ENCODE data around the gene ALDH5A1. TPM values are rescaled to one million over a fixed set of nuclear protein-coding genes. Genes with fewer than 3 reads are reported as not detected.

The ALDH5A1 gene
- total RNA-seq, 4 donors from 2014 or later: 4.1 to 12.1 (median 7.9) TPM

DNA sequence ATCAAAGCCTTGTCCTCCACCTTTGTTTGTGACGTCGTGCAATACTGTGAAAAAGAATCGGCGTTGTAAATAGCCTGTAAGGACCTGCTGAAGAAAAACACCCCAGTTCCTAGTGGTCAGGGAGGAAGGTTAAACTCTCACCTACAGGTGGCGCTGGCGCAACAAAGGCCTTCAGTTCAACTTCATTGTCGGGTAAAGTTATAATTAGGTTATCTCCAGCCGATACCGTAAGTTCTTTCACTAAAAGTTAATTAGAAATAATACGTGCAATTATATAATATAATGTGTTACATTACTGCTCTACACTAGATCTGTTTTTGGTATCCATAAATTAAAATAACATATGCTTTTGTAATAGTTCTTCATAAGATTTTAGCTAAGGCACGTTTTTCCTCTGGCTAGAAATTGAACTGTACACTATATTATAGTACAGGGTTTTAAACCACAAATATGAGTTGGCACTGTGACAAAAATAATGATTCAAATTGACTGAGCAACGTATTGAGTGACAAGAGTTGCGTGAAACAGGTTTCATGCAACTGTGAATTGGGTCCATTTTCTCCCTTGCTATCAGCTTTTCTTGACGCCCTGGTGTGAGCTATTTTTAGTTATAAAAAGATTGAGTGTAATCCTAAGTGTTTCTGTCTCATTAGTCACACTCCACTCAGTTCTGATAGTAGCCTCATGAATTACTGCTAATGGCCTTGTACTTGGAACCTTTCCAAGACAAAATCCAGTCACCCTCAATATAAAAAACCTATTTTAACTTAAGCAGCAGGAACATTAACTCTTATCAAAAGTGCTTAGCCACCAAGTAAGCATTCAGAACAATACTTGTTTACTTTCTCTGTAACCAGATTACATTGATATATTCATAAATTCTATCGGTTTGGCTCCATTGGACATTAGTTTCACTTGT lies 89.0 kb downstream of the ALDH5A1 start:
- Histone ChIP-seq H3K36me3 (no peaks in the 10 kb centered on the region), H3K27me3 (no peaks in the 10 kb centered on the region), H3K27ac (no peak overlapping the region), H3K4me1 (peaks cover 0 to 10% (median 5%) of the 10 kb centered on the region in 4 donors), H3K9me3 (no peaks in the 10 kb centered on the region), H3K4me3 (no peak overlapping the region)
- DNase-seq: peak; percentile 86
- in situ Hi-C loops (cut with MboI; ENCODE audit: low pct_ligation_motif_present in 1 of 4, low pct_unique_long_range_greater_than_20kb in 1 of 4, low sequenced_read_pairs in 3 of 4): loop anchor here (5.0 to 25.0 kb wide), 5 partner anchors 109 to 184 kb away; partner anchors contain the start of gene GMNN (in 1 of the 4)
- 12 to 18% methylated on average over 14 to 15 of the region's 15 CpGs for WGBS, 2 donors (ENCODE audit: low coverage in 1 of 2)
- TF ChIP-seq, protein P1, sequence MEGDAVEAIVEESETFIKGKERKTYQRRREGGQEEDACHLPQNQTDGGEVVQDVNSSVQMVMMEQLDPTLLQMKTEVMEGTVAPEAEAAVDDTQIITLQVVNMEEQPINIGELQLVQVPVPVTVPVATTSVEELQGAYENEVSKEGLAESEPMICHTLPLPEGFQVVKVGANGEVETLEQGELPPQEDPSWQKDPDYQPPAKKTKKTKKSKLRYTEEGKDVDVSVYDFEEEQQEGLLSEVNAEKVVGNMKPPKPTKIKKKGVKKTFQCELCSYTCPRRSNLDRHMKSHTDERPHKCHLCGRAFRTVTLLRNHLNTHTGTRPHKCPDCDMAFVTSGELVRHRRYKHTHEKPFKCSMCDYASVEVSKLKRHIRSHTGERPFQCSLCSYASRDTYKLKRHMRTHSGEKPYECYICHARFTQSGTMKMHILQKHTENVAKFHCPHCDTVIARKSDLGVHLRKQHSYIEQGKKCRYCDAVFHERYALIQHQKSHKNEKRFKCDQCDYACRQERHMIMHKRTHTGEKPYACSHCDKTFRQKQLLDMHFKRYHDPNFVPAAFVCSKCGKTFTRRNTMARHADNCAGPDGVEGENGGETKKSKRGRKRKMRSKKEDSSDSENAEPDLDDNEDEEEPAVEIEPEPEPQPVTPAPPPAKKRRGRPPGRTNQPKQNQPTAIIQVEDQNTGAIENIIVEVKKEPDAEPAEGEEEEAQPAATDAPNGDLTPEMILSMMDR (IDR thresholded peaks at IDR 0.05): peak; percentile 80 to 87 (median 85)
- TF ChIP-seq POLR2AphosphoS5 (IDR thresholded peaks at IDR 0.05): no peak
- intact Hi-C loops (cut with DNase I; ENCODE audit: low total_unique reads): loop anchor here (10.0 kb wide), 1 partner anchor 181 kb away; no protein-coding TSS in a partner anchor

DNA sequence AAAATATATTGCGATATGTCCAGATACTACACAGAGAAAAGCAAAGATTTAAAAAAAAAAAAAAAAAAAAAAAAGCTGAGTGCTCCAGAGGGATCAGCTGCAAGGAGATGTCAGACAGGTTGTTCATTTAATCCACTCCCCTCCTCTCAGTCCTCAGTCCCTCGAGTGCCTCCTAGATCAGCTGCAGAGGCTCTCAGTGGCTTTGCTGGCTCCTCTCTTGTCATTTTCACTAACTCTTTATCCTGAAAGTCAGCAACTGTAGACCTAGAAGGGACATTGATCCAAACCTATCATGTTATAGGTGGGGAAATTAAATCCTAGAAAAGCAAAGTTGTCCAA lies 89.6 kb downstream of the ALDH5A1 start:
- intact Hi-C loops (cut with DNase I; ENCODE audit: low total_unique reads) (loop anchor here (10.0 kb wide), 1 partner anchor 180 kb away; no protein-coding TSS in a partner anchor), in situ Hi-C loops (cut with MboI; ENCODE audit: low pct_ligation_motif_present in 1 of 4, low pct_unique_long_range_greater_than_20kb in 1 of 4, low sequenced_read_pairs in 3 of 4) (loop anchor here (5.0 to 25.0 kb wide), 5 partner anchors 108 to 183 kb away; partner anchors contain the start of gene GMNN (in 1 of the 4))
- DNase-seq: no peak
- no peaks in the 10 kb centered on the region for H3K27me3 ChIP-seq
- H3K36me3 ChIP-seq: no peaks in the 10 kb centered on the region
- TF ChIP-seq POLR2A (IDR thresholded peaks at IDR 0.05) (no peak), EP300 (IDR thresholded peaks at IDR 0.05; ENCODE audit: low read depth) (no peak), POLR2AphosphoS5 (IDR thresholded peaks at IDR 0.05) (no peak)
- TF ChIP-seq, protein P1 (IDR thresholded peaks at IDR 0.05): no peak
- no peaks in the 10 kb centered on the region for H3K9me3 ChIP-seq
- no peak overlapping the region for H3K27ac ChIP-seq
- WGBS, 2 donors (ENCODE audit: low coverage in 1 of 2): 57 to 73% methylated on average over 1 to 2 of the region's 2 CpGs
- H3K4me1 ChIP-seq: peaks cover 0 to 10% (median 5%) of the 10 kb centered on the region in 4 donors
- no peak overlapping the region for H3K4me3 ChIP-seq

Other genes with a start within 250 kb of the ALDH5A1 start
- gene DCDC2, start 136.9 kb upstream of the ALDH5A1 start, total RNA-seq: 1 to 10 TPM in 2 of 4 donors, under 1 TPM in 1, not detected in 1; 0.64 to 1.6 (median 1.2) TPM
- 10 to 100 TPM; 18.7 to 45.3 (median 33.5) TPM for gene MRS2, start 92.0 kb upstream of the ALDH5A1 start, total RNA-seq
- gene GPLD1, start 5.4 kb upstream of the ALDH5A1 start, total RNA-seq: 1 to 10 TPM in 3 of 4 donors, under 1 TPM in 1; 0.96 to 5.2 (median 1.4) TPM
- 1 to 10 TPM in 1 of 4 donors, under 1 TPM in 3; 0.37 to 2.6 (median 0.67) TPM for gene KIAA0319, start 151.2 kb downstream of the ALDH5A1 start, total RNA-seq
- gene TDP2, start 171.9 kb downstream of the ALDH5A1 start, total RNA-seq: 100 to 1,000 TPM in 3 of 4 donors, 10 to 100 TPM in 1; 48.4 to 292 (median 151) TPM
- 10 to 100 TPM in 2 of 4 donors, 1 to 10 TPM in 2; 5.6 to 16.8 (median 11.2) TPM for gene ACOT13, start 172.1 kb downstream of the ALDH5A1 start, total RNA-seq
- gene C6orf62, start 224.2 kb downstream of the ALDH5A1 start, total RNA-seq: 10 to 100 TPM; 29.9 to 64.3 (median 40.9) TPM

Data from transverse colon (tissue), 4 donors.